HG02938 (cell line): ENCODE results near the gene MAP3K20.
"Not testable (repeated sequence)": the region's sequence is repeated elsewhere in the genome, so short reads cannot be mapped to it uniquely, and the experiment has no call there.

Experiments used
- ATAC-seq: cut with Tn5 transposase; IDR thresholded peaks from one replicate; pipeline ENCODE4 v1.9.1; 2021; ENCODE audit warnings: mild to moderate bottlenecking, moderate library complexity; ENCODE audit not compliant: unreplicated experiment

MAP3K20 gene

DNA sequence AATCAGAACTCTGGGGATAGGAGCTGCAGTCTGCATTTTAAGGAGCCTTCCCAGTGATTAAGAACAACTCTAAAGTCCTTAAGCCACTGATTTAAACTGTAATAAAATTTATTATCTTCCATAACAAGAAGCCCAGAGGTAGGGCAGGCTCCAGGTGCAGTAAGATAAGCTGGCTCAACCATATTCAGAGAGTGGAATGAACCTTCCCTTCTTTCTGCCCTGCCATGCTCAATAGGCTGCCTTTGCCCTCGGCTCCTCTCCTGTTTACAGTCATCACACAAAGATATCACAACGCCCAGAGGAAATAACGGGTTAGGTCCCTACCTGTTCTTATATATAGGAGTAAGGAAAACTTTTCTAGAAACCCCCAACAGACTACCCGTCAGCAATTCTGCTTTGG is 188.5 kb downstream of the MAP3K20 start:
- ATAC-seq, result no peak

DNA sequence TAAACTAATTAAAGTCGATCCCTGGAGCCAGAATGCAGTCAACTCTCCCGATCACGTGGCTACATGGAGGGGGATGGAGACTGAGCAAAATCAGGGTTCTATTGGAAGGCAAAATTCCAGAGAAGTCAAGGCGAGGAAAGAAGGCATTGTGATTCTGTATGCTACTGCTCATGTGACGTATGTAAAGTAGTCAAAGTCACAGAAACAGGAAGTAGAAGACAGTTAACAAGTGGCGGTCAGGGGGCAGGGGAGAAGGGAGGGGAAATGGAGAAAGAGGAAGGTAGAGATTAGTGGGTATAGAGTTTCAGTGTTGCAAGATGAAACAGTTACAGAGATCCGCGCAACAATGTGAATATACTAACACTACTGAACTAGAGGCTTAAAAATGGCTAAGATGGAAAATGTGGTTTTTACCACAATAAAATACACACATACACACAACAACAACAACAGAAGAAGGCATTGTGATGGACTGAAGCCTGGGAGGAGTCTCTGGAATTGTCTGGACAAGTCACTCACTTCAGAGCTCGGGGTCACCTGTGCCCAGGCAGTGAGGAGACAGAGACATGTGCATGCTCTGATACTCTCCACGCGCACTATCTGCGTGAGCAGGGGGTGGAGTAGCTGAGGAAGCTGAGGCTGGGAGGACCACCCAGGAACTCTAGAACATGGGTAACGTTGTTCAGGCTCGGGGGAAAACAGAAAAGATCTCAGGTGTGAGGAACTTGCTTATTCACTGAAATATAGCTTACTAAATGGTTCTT is 189.1 kb downstream of the MAP3K20 start:
- peak; percentile 98 for ATAC-seq

DNA sequence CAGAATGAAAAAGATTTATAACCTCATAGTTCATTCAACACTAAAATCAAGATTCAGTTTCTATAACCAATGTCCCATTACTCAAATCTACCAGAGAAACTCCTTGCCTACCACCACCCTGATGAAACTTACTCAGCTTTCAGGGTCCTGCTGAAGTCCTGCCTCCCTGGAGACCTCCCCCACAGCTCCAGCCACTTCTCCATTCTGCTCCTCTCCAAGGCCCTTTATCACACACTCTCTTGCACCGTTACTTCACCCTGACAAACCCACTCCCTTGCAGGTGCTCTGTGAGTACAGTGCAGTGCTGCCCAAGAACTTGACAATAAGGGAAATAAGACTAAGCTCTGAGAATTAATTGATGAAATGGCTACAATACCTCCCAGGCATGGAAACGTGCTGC is 195.5 kb downstream of the MAP3K20 start:
- ATAC-seq, result no peak

DNA sequence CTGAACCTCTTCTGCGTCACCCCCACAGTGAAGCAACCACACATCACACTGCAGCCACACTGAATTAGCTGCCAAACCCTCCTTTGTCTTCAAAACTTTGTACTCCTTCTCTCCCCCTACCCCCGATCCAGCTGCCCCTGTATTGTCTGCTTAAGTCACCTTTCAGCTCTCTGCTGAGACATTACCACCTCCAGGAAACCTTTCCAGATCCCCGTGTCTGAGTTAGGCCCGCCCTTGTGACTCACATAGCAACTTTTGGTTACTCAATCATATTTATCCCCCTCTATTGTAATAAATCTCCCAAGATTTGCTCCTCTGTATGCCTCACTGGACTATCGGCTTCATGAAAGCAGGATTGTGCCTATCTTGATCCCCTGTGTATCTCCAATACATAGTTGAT is 196.2 kb downstream of the MAP3K20 start:
- no peak for ATAC-seq

DNA sequence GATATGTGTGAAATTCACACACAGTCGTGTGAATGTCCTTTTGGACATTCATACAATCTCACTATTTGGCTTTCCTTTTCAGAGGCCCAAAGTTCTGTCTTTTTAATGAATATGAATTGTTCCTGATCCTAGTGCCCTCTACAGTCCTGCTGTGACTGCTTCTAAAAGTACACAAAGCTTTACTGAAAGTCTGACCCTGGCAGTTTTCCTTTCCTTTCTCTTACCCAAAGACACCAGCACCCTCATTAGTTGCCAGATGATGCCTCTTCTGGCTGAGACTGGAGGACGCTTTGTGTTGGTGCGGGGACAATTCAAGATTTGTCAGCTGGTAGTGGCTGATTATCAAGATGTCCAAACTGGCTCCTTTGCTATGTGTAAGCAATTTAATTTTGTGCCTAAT is 197.2 kb downstream of the MAP3K20 start:
- no peak for ATAC-seq

DNA sequence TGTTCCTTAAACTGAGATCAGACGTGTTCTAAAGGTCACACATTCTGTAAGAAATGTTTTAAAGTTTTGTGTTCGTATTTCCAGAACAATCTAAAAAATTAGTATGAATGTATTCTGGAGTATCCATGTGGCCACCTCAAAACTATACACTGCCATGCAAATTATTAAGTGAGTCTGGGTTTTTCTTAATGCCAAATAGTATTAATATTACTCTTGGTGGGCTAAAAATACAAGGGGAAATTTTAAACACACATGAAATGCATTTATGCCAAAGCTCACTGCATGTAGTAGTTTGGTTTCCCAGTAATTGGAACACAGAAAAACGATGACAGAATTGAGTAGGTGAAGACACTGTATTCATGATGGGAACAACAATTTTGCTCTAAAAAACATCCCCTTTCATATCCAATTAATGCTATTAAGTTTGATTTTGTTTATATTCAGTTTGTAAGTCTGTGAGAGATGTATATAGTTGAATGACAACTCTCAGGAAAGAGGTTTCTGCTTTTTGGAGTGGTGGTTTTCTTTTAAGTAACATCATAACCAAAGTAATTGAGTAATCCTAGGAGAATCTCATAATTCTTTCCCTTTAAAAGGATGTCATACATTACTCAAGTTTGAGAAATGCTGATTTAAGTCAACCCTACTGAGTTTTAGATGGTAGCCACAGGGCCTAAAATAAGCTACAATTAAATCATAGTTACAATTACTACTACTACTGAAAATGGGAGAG is 203.3 kb downstream of the MAP3K20 start:
- ATAC-seq, result no peak

DNA sequence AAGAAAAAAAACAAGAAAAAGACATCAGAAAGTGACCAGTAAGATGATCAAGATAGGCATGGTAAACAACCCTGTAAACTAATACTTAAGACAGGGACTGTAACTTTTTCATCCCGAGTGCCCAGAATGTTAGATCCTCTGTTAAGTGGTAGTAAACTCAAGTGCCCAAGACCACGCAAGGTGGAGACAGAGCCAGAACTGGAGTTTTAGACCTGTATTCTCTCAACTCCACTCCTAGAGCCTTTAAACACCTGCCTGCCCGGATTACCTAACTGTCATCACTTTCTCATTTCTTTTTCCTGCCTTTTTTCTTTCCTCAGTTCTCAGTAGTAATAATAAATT is 203.9 kb downstream of the MAP3K20 start:
- ATAC-seq, result no peak

DNA sequence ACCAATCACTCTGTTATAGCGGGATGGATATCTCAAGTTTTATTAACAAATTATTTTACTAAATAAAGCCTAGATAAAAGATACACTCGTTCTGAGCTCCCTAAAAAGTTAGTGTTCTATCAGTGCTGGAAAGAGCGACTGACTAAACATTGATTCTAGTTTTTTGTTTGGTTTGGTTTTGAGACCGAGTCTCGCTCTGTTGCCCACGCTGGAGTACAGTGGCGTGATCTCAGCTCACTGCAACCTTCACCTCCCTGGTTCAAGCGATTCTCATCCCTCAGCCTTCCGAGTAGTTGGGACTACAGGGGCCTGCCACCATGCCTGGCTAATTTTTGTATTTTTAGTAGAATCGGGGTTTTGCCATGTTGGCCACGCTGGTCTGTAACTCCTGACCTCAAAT is 205.2 kb downstream of the MAP3K20 start:
- no peak for ATAC-seq

DNA sequence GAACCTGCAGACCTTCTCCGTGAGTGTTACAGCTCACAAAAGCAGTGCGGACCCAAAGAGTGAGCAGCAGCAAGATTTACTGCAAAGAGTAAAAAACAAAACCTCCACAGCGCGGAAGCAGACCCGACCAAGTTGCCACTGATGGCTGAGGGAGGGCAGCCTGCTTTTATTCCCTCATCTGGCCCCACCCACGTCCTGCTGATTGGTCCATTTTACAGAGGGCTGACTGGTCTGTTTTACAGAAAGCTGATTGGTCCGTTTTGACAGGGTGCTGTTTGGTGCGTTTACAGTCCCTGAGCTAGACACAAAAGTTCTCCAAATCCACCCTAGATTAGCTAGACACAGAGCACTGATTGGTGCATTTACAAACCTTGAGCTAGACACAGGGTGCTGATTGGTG is 206.3 kb downstream of the MAP3K20 start:
- ATAC-seq, result not testable (repeated sequence)

DNA sequence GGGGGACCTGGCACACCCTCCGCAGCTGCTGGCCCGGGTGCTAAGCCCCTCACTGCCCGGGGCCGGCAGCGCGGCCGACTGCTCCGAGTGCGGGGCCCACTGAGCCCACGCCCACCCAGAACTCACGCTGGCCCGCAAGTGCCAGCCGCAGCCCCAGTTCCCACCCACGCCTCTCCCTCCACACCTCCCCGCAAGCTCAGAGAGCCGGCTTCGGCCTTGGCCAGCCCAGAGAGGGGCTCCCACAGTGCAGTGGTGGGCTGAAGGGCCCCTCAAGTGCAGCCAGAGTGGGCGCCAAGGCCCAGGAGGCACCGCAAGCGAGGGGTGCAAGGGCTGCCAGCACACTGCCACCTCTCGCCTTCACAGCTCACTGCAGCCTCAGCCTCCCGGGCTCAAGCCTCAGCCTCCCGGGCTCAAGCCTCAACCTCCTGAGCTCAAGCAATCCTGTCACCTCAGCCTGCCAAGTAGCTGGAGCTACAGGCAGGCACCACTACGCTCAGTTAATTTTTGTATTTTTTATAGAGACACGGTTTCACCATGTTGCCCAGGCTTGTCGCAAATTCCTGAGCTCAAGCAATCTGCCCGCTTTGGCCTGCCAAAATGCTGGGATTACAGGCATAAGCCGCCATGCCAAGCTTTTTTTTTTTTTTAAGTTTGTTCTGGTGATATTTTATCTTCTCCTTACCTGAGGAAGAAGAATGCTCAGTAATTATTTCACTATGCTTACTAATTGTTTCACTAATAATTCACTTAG is 207.3 kb downstream of the MAP3K20 start:
- ATAC-seq, result no peak

DNA sequence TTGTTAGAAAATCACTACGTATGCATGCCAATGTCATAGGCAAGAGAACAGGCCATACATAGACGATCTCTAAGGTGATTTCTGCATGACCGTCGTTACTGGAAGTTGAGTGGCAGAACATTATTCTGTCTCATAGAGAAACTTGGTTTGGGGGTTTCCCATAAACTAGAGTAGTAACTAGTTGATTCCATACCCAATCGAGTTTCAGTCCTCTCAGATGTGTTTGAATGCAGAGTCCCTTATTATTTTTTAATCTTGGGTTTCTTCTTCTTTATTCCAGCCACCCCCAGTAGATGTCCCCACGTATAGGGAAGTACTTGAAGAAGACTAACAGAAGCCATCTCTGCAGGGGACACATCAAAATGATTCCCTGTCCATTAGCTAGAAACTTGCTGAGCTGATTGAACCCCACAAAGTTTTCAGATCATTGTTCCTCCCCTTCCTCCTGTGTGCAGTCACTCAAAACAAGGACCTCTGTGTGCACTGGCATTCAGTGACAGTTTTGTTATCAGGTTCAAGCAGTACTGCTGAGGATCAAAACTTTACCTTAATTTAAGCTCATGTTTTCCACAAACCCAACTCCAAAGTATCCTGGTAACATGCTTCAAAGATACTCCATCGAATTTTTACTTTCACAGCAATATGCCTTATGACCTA is 210.6 kb downstream of the MAP3K20 start:
- peak; percentile 85 for ATAC-seq

DNA sequence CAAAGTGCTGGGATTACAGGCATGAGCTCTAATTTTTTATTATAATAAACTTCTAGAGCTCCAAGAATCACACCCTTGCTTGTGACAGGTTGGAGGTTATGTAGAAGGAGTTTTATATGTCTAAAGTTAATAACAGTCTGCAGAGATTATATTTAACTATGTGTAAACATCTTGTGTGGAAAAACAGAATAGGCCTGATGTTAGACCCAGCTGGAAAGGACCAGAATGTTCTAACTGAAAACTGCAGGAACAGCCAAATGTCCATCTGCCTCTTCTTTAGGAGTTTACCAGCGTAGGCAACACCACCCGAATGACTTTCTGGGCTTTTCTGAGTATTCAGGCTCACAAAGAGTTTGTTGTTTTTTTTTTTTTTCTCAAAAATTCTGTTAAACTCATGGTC is 211.9 kb downstream of the MAP3K20 start:
- ATAC-seq, result no peak

DNA sequence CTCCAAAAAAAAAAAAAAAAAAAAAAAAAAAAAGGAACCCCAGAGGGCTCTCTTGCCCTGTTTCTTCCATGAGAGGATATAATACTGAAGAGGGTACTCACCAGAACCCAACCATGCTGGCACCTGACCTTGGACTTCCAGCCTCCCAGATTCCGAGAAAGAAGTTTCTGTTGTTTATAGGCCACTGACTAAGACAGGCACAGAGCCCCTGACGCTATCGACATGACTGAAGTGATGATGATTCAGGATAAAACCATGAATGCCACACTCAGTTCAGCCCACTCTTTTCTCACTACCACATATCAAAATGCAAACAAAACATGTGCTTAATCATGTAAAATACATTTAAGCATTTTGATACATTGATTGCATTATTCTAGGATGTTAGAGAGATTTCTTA is 212.9 kb downstream of the MAP3K20 start:
- no peak for ATAC-seq

DNA sequence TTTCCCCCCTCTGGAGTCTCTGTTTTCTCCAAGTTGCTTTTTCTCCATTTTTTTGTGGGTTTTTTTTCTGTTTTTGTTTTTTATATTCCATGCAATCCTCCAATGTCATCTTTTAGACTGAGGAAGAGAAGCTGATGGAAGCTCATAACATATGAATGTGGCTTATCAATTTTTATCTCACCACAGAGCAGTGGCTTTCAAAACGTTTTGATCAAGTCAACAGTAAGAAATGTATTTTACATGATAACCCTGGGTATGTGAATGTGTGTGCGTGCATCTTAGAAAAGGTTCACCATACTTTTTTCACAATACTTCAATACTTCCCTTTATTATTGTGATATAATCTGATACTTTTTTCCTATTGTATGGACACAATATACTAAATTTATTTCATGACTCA is 214.4 kb downstream of the MAP3K20 start:
- no peak for ATAC-seq

DNA sequence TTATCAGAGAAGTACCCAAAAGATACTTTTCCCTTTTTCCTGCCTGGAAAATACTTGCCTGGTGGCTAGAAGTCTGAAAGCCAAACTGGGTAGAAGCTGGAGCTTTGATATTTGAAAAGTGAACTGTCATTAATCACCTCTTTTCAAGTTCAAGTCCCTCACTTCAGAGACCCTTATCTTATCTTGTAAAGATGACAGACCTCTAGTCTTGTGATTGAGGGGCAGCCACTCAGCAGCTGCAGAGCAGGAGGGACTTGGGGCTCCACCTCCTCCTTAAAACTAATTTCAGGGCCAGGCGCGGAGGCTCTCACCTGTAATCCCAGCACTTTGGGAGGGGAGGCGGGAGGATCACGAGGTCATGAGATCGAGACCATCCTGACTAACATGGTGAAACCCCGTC is 214.9 kb downstream of the MAP3K20 start:
- ATAC-seq, result no peak

DNA sequence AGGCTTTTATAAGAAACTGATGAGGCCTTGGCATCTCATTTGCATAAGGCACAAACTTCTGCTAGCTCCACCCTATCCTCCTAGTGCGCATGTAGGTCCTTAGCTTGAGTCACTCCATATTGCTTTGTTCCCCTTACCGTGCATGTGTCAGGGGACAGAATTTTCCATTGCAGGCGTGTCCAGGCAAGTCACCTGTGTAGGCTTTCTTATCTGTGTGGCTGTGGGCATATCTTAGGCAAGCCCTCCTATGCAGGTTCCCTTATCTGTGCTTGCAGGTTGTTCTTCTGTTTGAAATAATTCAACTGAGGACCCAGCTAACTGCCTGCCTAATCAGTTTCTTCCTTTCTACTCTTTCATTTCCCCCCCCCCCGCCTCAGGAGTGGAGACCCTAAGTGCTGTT is 215.8 kb downstream of the MAP3K20 start:
- no peak for ATAC-seq

DNA sequence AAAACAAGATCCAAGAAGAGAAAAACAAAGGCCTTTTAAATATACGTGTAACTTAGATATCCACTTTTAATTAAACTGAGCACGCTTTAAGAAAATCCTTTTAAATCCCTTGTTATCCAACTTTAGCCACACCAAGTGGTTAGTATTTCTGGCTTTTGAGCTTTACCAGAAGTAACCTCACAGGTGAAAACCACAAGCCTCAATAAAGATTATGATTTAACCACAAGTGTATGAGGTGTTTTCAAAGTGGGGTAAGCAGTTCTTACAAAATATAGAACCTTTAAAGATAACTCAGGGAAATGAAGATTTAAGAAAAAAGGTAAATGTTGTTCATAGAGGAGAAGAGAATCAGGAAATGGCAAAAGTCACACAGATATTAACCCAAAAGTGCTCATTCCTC is 220.6 kb downstream of the MAP3K20 start:
- no peak for ATAC-seq

DNA sequence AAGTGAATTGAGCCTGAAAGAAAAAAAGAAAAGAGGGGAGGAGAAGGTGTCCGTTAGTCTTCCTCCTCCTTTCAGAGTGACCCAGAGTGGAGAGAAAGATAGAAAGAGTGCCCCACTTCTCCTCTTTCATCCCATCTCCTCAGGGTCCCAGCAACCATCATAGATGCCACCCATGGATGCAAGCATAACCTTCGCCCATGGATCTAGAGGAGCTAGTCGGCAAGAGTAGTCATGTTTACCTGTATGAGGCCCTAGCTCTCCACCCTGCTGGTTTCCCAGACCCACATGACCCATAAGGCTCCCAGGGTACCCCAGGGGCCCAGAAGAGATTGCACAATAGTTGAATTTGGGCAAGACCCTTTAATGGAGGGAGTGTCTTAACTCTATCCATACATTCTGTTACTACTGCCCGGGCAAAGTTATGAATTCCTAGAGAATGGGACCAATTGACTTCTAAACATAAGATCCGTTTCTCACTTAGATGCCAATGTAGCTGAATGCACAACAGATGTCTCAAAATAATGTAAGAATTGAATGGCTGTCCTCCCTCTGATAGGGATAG is 223.0 kb downstream of the MAP3K20 start:
- no peak for ATAC-seq

DNA sequence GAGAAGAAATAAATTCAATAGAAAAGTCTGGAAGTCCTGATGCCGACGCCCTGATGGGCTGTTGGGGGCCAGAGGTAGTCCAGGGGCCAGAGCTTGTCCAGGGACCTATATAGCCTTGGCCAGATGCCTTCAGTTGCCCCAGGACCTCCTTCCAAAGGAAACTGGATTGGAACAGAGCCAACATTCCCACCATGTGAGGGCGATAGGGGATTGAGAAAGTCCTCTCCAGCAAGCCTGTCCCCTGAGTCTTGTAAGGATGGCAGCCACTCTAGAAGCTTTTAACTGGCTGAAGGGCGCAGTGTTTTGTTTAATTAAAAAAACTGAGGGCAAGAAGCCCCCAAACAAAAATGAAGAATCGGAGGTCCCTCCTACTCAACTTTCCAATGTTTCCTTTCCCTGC is 224.1 kb downstream of the MAP3K20 start:
- ATAC-seq, result no peak

DNA sequence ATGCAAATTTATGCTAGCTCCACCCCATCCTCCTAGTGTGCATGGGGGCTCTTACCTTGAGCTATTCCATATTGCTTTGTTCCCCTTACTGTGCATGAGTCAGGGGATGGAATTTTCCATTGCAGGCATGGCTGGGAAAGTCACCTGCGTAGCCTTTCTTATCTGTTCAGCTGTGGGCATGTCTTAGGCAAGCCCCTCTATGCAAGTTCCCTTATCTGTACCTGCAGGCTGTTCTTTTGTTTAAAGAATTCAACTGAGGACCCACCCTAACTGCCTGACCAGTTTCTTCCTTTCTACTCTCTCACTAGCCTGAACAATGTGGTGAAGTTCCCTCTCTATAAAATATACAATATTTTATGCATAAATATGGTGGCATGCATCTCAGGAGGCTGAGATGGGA is 224.8 kb downstream of the MAP3K20 start:
- no peak for ATAC-seq

DNA sequence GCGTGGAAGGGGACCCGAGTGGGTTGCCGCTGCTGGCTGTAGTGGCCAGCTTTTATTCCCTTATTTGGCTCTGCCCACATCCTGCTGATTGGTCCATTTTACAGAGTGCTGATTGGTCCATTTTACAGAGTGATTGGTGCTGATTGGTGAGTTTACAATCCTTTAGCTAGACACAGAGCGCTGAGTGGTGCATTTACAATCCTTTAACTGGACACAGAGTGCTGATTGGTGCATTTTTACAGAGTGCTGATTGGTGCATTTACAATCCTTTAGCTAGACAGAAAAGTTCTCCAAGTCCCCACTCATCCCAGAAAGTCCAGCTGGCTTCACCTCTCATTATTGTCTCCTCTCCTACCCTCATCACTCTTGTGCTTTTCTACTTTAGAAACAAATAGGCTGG is 225.9 kb downstream of the MAP3K20 start:
- ATAC-seq, result not testable (repeated sequence)
